ENCODE measurements around the gene NEAT1. TPM values are rescaled to one million over a fixed set of nuclear protein-coding genes. Genes with fewer than 3 reads are reported as not detected.

NEAT1 gene
- total RNA-seq, 1 donor from 2014 or later = 37.2 TPM

GRCh38 chr11:65427691-65428577, 5.3 kb downstream of the NEAT1 start:
- Mint-ChIP-seq H3K27ac (ENCODE audit: unreplicated experiment) (no peak overlapping the region), H3K36me3 (ENCODE audit: low read depth) (no peaks in the 10 kb centered on the region), H3K4me1 (peaks cover 69% of the 10 kb centered on the region), H3K9me3 (no peaks in the 10 kb centered on the region), H3K4me3 (peak overlapping the region; percentile 8), H3K27me3 (ENCODE audit: low read depth) (peaks cover 9% of the 10 kb centered on the region)
- TF ChIP-seq, protein P1, sequence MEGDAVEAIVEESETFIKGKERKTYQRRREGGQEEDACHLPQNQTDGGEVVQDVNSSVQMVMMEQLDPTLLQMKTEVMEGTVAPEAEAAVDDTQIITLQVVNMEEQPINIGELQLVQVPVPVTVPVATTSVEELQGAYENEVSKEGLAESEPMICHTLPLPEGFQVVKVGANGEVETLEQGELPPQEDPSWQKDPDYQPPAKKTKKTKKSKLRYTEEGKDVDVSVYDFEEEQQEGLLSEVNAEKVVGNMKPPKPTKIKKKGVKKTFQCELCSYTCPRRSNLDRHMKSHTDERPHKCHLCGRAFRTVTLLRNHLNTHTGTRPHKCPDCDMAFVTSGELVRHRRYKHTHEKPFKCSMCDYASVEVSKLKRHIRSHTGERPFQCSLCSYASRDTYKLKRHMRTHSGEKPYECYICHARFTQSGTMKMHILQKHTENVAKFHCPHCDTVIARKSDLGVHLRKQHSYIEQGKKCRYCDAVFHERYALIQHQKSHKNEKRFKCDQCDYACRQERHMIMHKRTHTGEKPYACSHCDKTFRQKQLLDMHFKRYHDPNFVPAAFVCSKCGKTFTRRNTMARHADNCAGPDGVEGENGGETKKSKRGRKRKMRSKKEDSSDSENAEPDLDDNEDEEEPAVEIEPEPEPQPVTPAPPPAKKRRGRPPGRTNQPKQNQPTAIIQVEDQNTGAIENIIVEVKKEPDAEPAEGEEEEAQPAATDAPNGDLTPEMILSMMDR (conservative IDR thresholded peaks at IDR 0.05) = no peak
- DNase-seq (ENCODE audit: low read depth, low spot score) = no peak

GRCh38 chr11:65428578-65429067, 6.0 kb downstream of the NEAT1 start:
- TF ChIP-seq, protein P1 (conservative IDR thresholded peaks at IDR 0.05) = no peak
- no peak for DNase-seq (ENCODE audit: low read depth, low spot score)
- Mint-ChIP-seq H3K36me3 (ENCODE audit: low read depth) (no peaks in the 10 kb centered on the region), H3K27me3 (ENCODE audit: low read depth) (peaks cover 8% of the 10 kb centered on the region), H3K4me3 (peak overlapping the region; percentile 2), H3K9me3 (no peaks in the 10 kb centered on the region), H3K4me1 (peaks cover 66% of the 10 kb centered on the region), H3K27ac (ENCODE audit: unreplicated experiment) (no peak overlapping the region)

GRCh38 chr11:65429068-65429681, 6.6 kb downstream of the NEAT1 start:
- Mint-ChIP-seq H3K27me3 (ENCODE audit: low read depth) (peaks cover 5% of the 10 kb centered on the region), H3K4me1 (peaks cover 61% of the 10 kb centered on the region), H3K27ac (ENCODE audit: unreplicated experiment) (no peak overlapping the region), H3K36me3 (ENCODE audit: low read depth) (no peaks in the 10 kb centered on the region), H3K4me3 (no peak overlapping the region), H3K9me3 (no peaks in the 10 kb centered on the region)
- TF ChIP-seq, protein P1 (conservative IDR thresholded peaks at IDR 0.05) = no peak
- DNase-seq (ENCODE audit: low read depth, low spot score) = no peak

- peaks cover 54% of the 10 kb centered on the region for H3K4me1 Mint-ChIP-seq
These were observed 7.3 kb downstream of the NEAT1 start for GRCh38 chr11:65429724-65430405.

More at GRCh38 chr11:65429724-65430405, 7.3 kb downstream of the NEAT1 start:
- H3K4me3 Mint-ChIP-seq = peak overlapping the region; percentile 14
- no peaks in the 10 kb centered on the region for H3K27me3 Mint-ChIP-seq (ENCODE audit: low read depth)
- TF ChIP-seq, protein P1 (conservative IDR thresholded peaks at IDR 0.05) = no peak
- DNase-seq (ENCODE audit: low read depth, low spot score) = no peak
- H3K27ac Mint-ChIP-seq (ENCODE audit: unreplicated experiment) = no peak overlapping the region
- no peaks in the 10 kb centered on the region for H3K9me3 Mint-ChIP-seq
- no peaks in the 10 kb centered on the region for H3K36me3 Mint-ChIP-seq (ENCODE audit: low read depth)
